Progenitor cell of endocrine pancreas (in vitro differentiated cells): ENCODE data around the gene POM121L2. TPM values are rescaled to one million over a fixed set of nuclear protein-coding genes. Genes with fewer than 3 reads are reported as not detected.

Experiments
- DNase-seq: peaks from one replicate; pipeline ENCODE4 v3.0.0; 2021; ENCODE audit warnings: low spot score; ENCODE audit not compliant: unreplicated experiment
- H3K27ac Mint-ChIP-seq: 2 replicates; pipeline ENCODE4 v1.8.0; 2021; ENCODE audit warnings: mild to moderate bottlenecking, moderate library complexity, mixed read lengths
- H3K27me3 Mint-ChIP-seq: 2 replicates; pipeline ENCODE4 v1.8.0; 2021; ENCODE audit warnings: mixed read lengths
- H3K36me3 Mint-ChIP-seq: 2 replicates; pipeline ENCODE4 v1.8.0; 2022; ENCODE audit warnings: mixed read lengths; ENCODE audit not compliant: insufficient read depth
- H3K4me1 Mint-ChIP-seq: 2 replicates; pipeline ENCODE4 v1.8.0; 2021; ENCODE audit warnings: low read depth, mixed read lengths
- H3K4me3 Mint-ChIP-seq: 2 replicates; pipeline ENCODE4 v1.8.0; 2021; ENCODE audit warnings: low read depth, mild to moderate bottlenecking, moderate library complexity, mixed read lengths
- H3K9me3 Mint-ChIP-seq: 2 replicates; pipeline ENCODE4 v1.8.0; 2021; ENCODE audit warnings: low read depth, mixed read lengths
- CTCF ChIP-seq: fragments of 200-600 bp; sonication (generic); IDR thresholded peaks from one replicate; pipeline ENCODE4 v1.5.0; 2021; ENCODE audit warnings: antibody characterized with exemption, mild to moderate bottlenecking; ENCODE audit not compliant: unreplicated experiment
- total RNA-seq: library from RNA; stranded (reverse); gene quantifications from 2 replicates; pipeline ENCODE4 v1.2.1, GENCODE V29; 2021

The POM121L2 gene
- total RNA-seq, 1 donor from 2014 or later = not detected

- Mint-ChIP-seq H3K36me3 (no peaks in the 10 kb centered on the region), H3K27ac (peak overlapping the region; percentile 90), H3K9me3 (peaks cover 4% of the 10 kb centered on the region), H3K27me3 (peaks cover 81% of the 10 kb centered on the region), H3K4me1 (peaks cover 12% of the 10 kb centered on the region), H3K4me3 (peak overlapping the region; percentile 55)
- TF ChIP-seq CTCF = no peak
- no peak for DNase-seq
Measured at GRCh38 chr6:27297857-27298730, 14.0 kb downstream of the POM121L2 start.

DNA sequence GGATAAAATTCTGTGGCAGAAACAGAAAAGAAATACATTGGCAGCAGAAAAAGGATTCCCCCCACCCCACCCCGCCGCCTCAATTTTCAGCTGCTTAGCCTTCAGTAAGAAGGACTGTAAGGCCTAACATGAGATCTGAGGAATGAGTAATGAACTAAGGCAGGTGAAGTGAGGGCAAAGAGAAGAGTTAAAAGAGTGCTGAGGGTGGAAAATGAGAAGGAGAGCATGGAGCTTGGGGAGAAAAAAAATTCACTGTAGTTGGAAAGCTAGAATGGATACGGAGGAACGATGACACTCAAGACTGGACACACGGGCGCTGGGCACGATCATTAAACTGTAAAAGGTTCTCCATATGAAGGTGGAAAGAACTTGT is 14.6 kb downstream of the POM121L2 start:
- Mint-ChIP-seq H3K27ac (peak overlapping the region; percentile 90), H3K4me3 (peak overlapping the region; percentile 55), H3K36me3 (no peaks in the 10 kb centered on the region), H3K27me3 (peaks cover 79% of the 10 kb centered on the region), H3K4me1 (peaks cover 12% of the 10 kb centered on the region), H3K9me3 (peaks cover under 1% of the 10 kb centered on the region)
- TF ChIP-seq CTCF = no peak
- DNase-seq = no peak

GRCh38 chr6:27296106-27296783 is 15.8 kb downstream of the POM121L2 start:
- H3K27ac Mint-ChIP-seq = peak overlapping the region; percentile 78
- DNase-seq = no peak
- TF ChIP-seq CTCF = no peak
- H3K36me3 Mint-ChIP-seq = no peaks in the 10 kb centered on the region
- H3K9me3 Mint-ChIP-seq = no peaks in the 10 kb centered on the region
- peak overlapping the region; percentile 78 for H3K4me3 Mint-ChIP-seq
- H3K4me1 Mint-ChIP-seq = peaks cover 12% of the 10 kb centered on the region
- peaks cover 83% of the 10 kb centered on the region for H3K27me3 Mint-ChIP-seq

GRCh38 chr6:27295301-27296079 is 16.6 kb downstream of the POM121L2 start:
- DNase-seq = no peak
- Mint-ChIP-seq H3K9me3 (no peaks in the 10 kb centered on the region), H3K27ac (peak overlapping the region; percentile 91), H3K27me3 (peaks cover 87% of the 10 kb centered on the region), H3K4me1 (peaks cover 14% of the 10 kb centered on the region), H3K36me3 (no peaks in the 10 kb centered on the region), H3K4me3 (peak overlapping the region; percentile 78)
- TF ChIP-seq CTCF = no peak

DNA sequence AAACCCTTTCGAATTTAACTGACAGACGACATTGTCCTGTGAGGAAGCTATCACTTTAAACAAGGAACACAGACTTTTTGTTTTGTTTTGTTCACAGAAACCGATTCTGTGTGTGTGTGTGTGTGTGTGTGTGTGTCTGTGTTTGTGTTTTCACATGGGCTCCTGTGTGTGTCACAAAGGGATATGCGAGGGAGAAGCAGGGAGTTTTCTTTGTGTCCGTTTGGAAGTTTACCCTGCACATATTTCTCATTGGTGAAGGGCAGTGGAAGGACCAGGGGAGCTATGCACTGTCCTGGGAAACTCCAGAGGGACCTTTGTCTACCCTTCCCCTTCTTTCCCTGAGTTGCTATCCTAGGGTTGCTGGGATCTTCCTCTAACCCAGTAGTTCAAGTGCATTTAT is 17.7 kb downstream of the POM121L2 start:
- H3K27ac Mint-ChIP-seq = no peak overlapping the region

More for the DNA sequence above, 17.7 kb downstream of the POM121L2 start:
- DNase-seq = no peak
- H3K4me1 Mint-ChIP-seq = peaks cover 17% of the 10 kb centered on the region
- peaks cover 91% of the 10 kb centered on the region for H3K27me3 Mint-ChIP-seq
- no peak for TF ChIP-seq CTCF
- no peaks in the 10 kb centered on the region for H3K36me3 Mint-ChIP-seq
- no peak overlapping the region for H3K4me3 Mint-ChIP-seq
- H3K9me3 Mint-ChIP-seq = no peaks in the 10 kb centered on the region
